Measurements from ENCODE around the gene RASAL2. TPM values are rescaled to one million over a fixed set of nuclear protein-coding genes. Genes with fewer than 3 reads are reported as not detected.

Gene RASAL2
- total RNA-seq, 1 donor from 2014 or later: 44.2 TPM

DNA sequence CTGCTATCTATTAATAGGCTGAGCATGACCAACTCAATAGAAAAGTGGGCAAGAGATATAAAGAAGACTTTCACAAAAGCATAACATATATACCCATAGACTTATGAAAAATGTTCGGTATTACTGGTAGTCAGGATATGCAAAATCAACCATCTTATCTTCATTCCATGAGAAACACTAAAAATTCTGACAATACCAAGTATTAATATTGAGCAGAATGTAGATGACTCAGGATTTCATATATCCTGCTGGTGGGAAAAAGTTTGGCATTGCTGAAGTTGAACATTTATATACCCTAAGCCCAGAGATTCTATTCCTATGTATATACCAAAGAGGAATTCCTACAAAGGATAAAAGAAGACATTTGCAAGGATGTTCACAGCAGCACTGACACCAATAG is 264.6 kb downstream of the RASAL2 start:
- Histone ChIP-seq H3K27me3 (ENCODE audit: insufficient read depth, low read length) (no peaks in the 10 kb centered on the region), H3K9ac (ENCODE audit: low read length) (no peak overlapping the region), H2AFZ (ENCODE audit: low read depth, low read length) (no peak overlapping the region), H3K36me3 (ENCODE audit: insufficient read depth, low read length) (no peaks in the 10 kb centered on the region), H4K20me1 (ENCODE audit: insufficient read depth, low read length) (peaks cover 6% of the 10 kb centered on the region), H3K4me1 (ENCODE audit: insufficient read depth, low read length) (no peaks in the 10 kb centered on the region), H3K27ac (ENCODE audit: low read depth, low read length) (no peak overlapping the region), H3K4me2 (ENCODE audit: low read length) (no peak overlapping the region), H3K9me3 (ENCODE audit: insufficient read depth, low read depth, low read length) (no peaks in the 10 kb centered on the region), H3K4me3 (ENCODE audit: insufficient read depth, low read depth, low read length) (no peak overlapping the region), H3K79me2 (ENCODE audit: insufficient read depth, low read length) (peaks cover 42% of the 10 kb centered on the region)
- Mint-ChIP-seq H3K27ac (ENCODE audit: unreplicated experiment) (no peak overlapping the region), H3K4me3 (ENCODE audit: unreplicated experiment) (no peak overlapping the region), H3K27me3 (ENCODE audit: low read depth, unreplicated experiment) (no peaks in the 10 kb centered on the region), H3K9me3 (ENCODE audit: unreplicated experiment) (peaks cover under 1% of the 10 kb centered on the region), H3K36me3 (ENCODE audit: low read depth, unreplicated experiment) (peaks cover under 1% of the 10 kb centered on the region), H3K4me1 (ENCODE audit: low read depth, unreplicated experiment) (peaks cover 21% of the 10 kb centered on the region)
- no peak for FAIRE-seq
- no peak for DNase-seq (ENCODE audit: low read depth)
- no peak for TF ChIP-seq EZH2 (IDR thresholded peaks at IDR 0.05; ENCODE audit: insufficient read depth, low read length)
- no peak for TF ChIP-seq CTCF (IDR thresholded peaks at IDR 0.05; ENCODE audit: insufficient read depth, low read depth, low read length)

DNA sequence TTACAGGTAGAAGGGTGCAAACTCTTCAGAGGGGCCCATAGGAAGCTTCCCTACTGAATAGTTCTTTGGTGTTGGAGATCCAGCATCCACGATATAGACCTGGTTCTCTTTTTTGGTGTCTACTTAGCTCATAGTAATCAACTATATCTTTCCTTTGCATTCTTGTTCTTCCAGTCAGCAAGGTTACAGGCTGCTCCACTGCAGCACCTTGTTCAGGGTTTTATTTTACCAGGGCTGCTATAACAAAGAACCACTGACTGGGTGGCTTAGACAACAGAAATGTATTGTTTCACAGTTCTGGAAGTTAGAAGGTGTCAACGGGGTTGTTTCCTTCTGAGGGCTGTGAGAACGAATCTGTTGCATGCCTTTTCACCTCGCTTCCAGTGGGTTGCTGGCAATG is 266.5 kb downstream of the RASAL2 start:
- no peak overlapping the region for H3K9ac ChIP-seq (ENCODE audit: low read length)
- Mint-ChIP-seq H3K9me3 (ENCODE audit: unreplicated experiment) (no peaks in the 10 kb centered on the region), H3K27ac (ENCODE audit: unreplicated experiment) (no peak overlapping the region), H3K4me3 (ENCODE audit: unreplicated experiment) (no peak overlapping the region), H3K4me1 (ENCODE audit: low read depth, unreplicated experiment) (peaks cover 9% of the 10 kb centered on the region), H3K36me3 (ENCODE audit: low read depth, unreplicated experiment) (no peaks in the 10 kb centered on the region), H3K27me3 (ENCODE audit: low read depth, unreplicated experiment) (no peaks in the 10 kb centered on the region)
- TF ChIP-seq CTCF (IDR thresholded peaks at IDR 0.05; ENCODE audit: insufficient read depth, low read depth, low read length) (no peak), EZH2 (IDR thresholded peaks at IDR 0.05; ENCODE audit: insufficient read depth, low read length) (no peak)
- H2AFZ ChIP-seq (ENCODE audit: low read depth, low read length): no peak overlapping the region
- no peak for DNase-seq (ENCODE audit: low read depth)
- no peak overlapping the region for H3K4me3 ChIP-seq (ENCODE audit: insufficient read depth, low read depth, low read length)
- no peak overlapping the region for H3K4me2 ChIP-seq (ENCODE audit: low read length)
- H3K27ac ChIP-seq (ENCODE audit: low read depth, low read length): no peak overlapping the region
- FAIRE-seq: no peak
- no peaks in the 10 kb centered on the region for H3K27me3 ChIP-seq (ENCODE audit: insufficient read depth, low read length)
- no peaks in the 10 kb centered on the region for H3K36me3 ChIP-seq (ENCODE audit: insufficient read depth, low read length)
- no peaks in the 10 kb centered on the region for H3K4me1 ChIP-seq (ENCODE audit: insufficient read depth, low read length)
- peaks cover 53% of the 10 kb centered on the region for H3K79me2 ChIP-seq (ENCODE audit: insufficient read depth, low read length)
- H3K9me3 ChIP-seq (ENCODE audit: insufficient read depth, low read depth, low read length): no peaks in the 10 kb centered on the region
- H4K20me1 ChIP-seq (ENCODE audit: insufficient read depth, low read length): peaks cover 6% of the 10 kb centered on the region

DNA sequence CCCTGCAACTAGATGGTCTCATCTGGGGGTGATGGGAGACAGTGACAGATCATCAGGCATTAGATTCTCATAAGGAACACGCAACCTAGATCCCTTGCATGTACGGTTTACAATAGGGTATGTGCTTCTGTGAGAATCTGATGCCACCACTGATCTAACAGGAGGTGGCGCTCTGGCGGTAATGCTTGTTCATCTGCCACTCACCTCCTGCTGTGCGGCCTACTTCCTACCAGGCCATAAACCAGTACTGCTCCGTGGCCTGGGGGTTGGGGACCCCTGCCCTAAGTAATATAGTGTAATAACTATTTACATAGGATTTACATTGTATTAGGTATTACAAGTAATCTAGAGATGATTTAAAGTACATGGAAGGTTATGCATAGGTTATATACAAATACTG is 267.9 kb downstream of the RASAL2 start:
- H3K36me3 Mint-ChIP-seq (ENCODE audit: low read depth, unreplicated experiment): no peaks in the 10 kb centered on the region
- no peaks in the 10 kb centered on the region for H3K9me3 ChIP-seq (ENCODE audit: insufficient read depth, low read depth, low read length)
- no peaks in the 10 kb centered on the region for H3K27me3 Mint-ChIP-seq (ENCODE audit: low read depth, unreplicated experiment)
- TF ChIP-seq CTCF (IDR thresholded peaks at IDR 0.05; ENCODE audit: insufficient read depth, low read depth, low read length) (no peak), EZH2 (IDR thresholded peaks at IDR 0.05; ENCODE audit: insufficient read depth, low read length) (no peak)
- H3K4me3 Mint-ChIP-seq (ENCODE audit: unreplicated experiment): no peak overlapping the region
- no peaks in the 10 kb centered on the region for H3K4me1 ChIP-seq (ENCODE audit: insufficient read depth, low read length)
- H3K4me2 ChIP-seq (ENCODE audit: low read length): no peak overlapping the region
- no peak overlapping the region for H3K27ac Mint-ChIP-seq (ENCODE audit: unreplicated experiment)
- H3K4me1 Mint-ChIP-seq (ENCODE audit: low read depth, unreplicated experiment): peaks cover 9% of the 10 kb centered on the region
- no peak overlapping the region for H2AFZ ChIP-seq (ENCODE audit: low read depth, low read length)
- FAIRE-seq: no peak
- no peaks in the 10 kb centered on the region for H3K27me3 ChIP-seq (ENCODE audit: insufficient read depth, low read length)
- no peaks in the 10 kb centered on the region for H3K36me3 ChIP-seq (ENCODE audit: insufficient read depth, low read length)
- no peak overlapping the region for H3K4me3 ChIP-seq (ENCODE audit: insufficient read depth, low read depth, low read length)
- H3K79me2 ChIP-seq (ENCODE audit: insufficient read depth, low read length): peaks cover 50% of the 10 kb centered on the region
- peaks cover 6% of the 10 kb centered on the region for H4K20me1 ChIP-seq (ENCODE audit: insufficient read depth, low read length)
- H3K9me3 Mint-ChIP-seq (ENCODE audit: unreplicated experiment): no peaks in the 10 kb centered on the region
- no peak overlapping the region for H3K27ac ChIP-seq (ENCODE audit: low read depth, low read length)
- no peak overlapping the region for H3K9ac ChIP-seq (ENCODE audit: low read length)
- no peak for DNase-seq (ENCODE audit: low read depth)
